ENCODE results near the gene CELF2. TPM values are rescaled to one million over a fixed set of nuclear protein-coding genes. Genes with fewer than 3 reads are reported as not detected.

CELF2 gene
- total and polyA plus RNA-seq, 2 experiments from 2014 or later, result 16.6 to 26.9 TPM

DNA sequence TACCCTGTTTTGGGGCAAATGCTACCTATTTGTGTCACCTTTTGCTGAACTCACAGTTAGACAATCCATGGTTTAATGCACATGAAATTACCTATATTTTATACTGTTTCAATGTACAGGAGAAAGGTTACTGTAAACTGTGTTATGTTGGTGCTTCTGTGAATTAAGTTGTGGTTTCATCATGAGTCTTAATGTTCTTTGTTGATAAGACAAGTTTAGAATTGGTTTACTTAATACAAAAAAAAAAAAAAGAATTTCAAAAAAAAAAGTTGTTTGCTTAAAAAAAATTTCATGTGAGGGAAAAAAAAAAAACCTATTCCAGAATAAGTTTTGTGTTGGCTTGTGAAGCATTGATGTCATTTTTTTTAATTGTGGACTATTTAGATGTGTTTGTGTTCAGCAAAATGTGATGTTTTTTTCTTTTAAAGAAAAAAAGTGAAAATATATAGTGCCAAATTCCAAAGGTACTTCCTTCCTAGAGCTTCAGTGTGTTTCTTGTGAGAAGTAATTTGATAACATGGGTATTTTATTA lies 313.4 kb downstream of the CELF2 start:
- DNase-seq (ENCODE audit: low spot score), result no peak

DNA sequence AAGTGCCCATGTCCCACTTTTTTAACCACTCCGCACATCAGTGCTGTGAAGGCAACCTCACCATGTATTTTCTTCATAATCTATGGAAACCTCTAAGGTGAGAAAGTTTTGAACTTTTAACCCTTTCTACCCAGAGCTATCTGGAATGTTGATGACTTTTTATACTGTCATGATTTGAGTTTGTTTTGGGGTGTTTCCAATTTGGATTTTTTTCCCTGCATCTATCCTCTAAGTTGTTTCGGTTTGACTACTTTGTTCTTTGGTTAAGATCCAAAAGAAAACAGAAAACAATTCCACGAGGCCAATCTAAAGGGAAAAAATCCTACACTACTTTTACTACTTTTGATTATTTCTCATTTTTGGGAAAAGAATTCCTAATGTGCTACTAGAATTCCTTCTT lies 314.1 kb downstream of the CELF2 start:
- H3K4me2 ChIP-seq, result no peak overlapping the region
- H4K20me1 ChIP-seq (ENCODE audit: insufficient read depth, poor library complexity, severe bottlenecking), result no peaks in the 10 kb centered on the region
- H3K36me3 ChIP-seq (replicated peaks; ENCODE audit: insufficient read depth, low read depth), result no peaks in the 10 kb centered on the region
- H3K9me3 ChIP-seq (ENCODE audit: low read depth), result no peaks in the 10 kb centered on the region
- H3K27ac ChIP-seq, result no peak overlapping the region
- no peak overlapping the region for H2AFZ ChIP-seq
- H3K27me3 ChIP-seq, result no peaks in the 10 kb centered on the region
- H3K79me2 ChIP-seq, result no peaks in the 10 kb centered on the region
- H3K4me3 ChIP-seq, result no peak overlapping the region
- TF ChIP-seq EZH2 (IDR thresholded peaks at IDR 0.05; ENCODE audit: borderline replicate concordance) (no peak), EZH2phosphoT487 (IDR thresholded peaks at IDR 0.05; ENCODE audit: low read depth, severe bottlenecking, unreplicated experiment) (no peak), CTCF (IDR thresholded peaks at IDR 0.05; ENCODE audit: poor library complexity) (no peak)
- H3K4me1 ChIP-seq (ENCODE audit: insufficient read depth), result no peaks in the 10 kb centered on the region
- 87% methylated on average over 3 of the region's 3 CpGs for WGBS (ENCODE audit: low lambda C conversion rate, missing lambda C conversion rate)
- DNase-seq (ENCODE audit: low spot score), result no peak
- no peaks in the 10 kb centered on the region for H3K9me2 ChIP-seq (replicated peaks; ENCODE audit: insufficient read depth)

More for the DNA sequence above, 313.4 kb downstream of the CELF2 start:
- Histone ChIP-seq H4K20me1 (ENCODE audit: insufficient read depth, poor library complexity, severe bottlenecking) (no peaks in the 10 kb centered on the region), H3K4me2 (no peak overlapping the region), H3K9me3 (ENCODE audit: low read depth) (no peaks in the 10 kb centered on the region), H3K4me3 (no peak overlapping the region), H3K9me2 (replicated peaks; ENCODE audit: insufficient read depth) (no peaks in the 10 kb centered on the region), H3K36me3 (replicated peaks; ENCODE audit: insufficient read depth, low read depth) (no peaks in the 10 kb centered on the region), H3K4me1 (ENCODE audit: insufficient read depth) (no peaks in the 10 kb centered on the region), H2AFZ (no peak overlapping the region), H3K27ac (no peak overlapping the region), H3K79me2 (no peaks in the 10 kb centered on the region), H3K27me3 (no peaks in the 10 kb centered on the region)
- TF ChIP-seq EZH2phosphoT487 (IDR thresholded peaks at IDR 0.05; ENCODE audit: low read depth, severe bottlenecking, unreplicated experiment) (no peak), EZH2 (IDR thresholded peaks at IDR 0.05; ENCODE audit: borderline replicate concordance) (no peak), CTCF (IDR thresholded peaks at IDR 0.05; ENCODE audit: poor library complexity) (no peak)

DNA sequence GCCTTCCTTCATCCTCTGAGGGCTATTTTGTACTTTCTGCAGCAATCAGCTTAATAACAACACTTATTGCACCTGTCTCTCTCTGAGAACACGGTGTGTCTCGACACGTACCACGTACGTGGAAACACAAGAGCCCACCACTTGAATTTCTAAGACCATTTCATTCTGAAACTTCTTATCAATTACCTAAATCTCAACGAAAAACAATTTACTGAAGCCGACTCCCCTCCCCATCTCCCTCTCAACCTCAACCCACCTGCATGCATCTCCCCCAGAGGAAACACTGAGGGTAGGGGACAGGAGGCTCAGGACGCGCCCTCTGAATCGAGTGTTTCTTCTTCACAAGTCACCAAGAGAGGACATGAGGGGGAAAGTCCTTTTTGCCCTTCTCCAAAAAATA lies 315.2 kb downstream of the CELF2 start:
- DNase-seq (ENCODE audit: low spot score), result no peak

More for the DNA sequence above, 315.2 kb downstream of the CELF2 start:
- no peaks in the 10 kb centered on the region for H3K36me3 ChIP-seq (replicated peaks; ENCODE audit: insufficient read depth, low read depth)
- H4K20me1 ChIP-seq (ENCODE audit: insufficient read depth, poor library complexity, severe bottlenecking), result no peaks in the 10 kb centered on the region
- no peak overlapping the region for H3K4me2 ChIP-seq
- TF ChIP-seq EZH2 (IDR thresholded peaks at IDR 0.05; ENCODE audit: borderline replicate concordance) (no peak), CTCF (IDR thresholded peaks at IDR 0.05; ENCODE audit: poor library complexity) (no peak), EZH2phosphoT487 (IDR thresholded peaks at IDR 0.05; ENCODE audit: low read depth, severe bottlenecking, unreplicated experiment) (no peak)
- H2AFZ ChIP-seq, result no peak overlapping the region
- H3K79me2 ChIP-seq, result no peaks in the 10 kb centered on the region
- 94% methylated on average over 10 of the region's 10 CpGs for WGBS (ENCODE audit: low lambda C conversion rate, missing lambda C conversion rate)
- no peaks in the 10 kb centered on the region for H3K4me1 ChIP-seq (ENCODE audit: insufficient read depth)
- H3K27me3 ChIP-seq, result no peaks in the 10 kb centered on the region
- H3K27ac ChIP-seq, result no peak overlapping the region
- H3K9me2 ChIP-seq (replicated peaks; ENCODE audit: insufficient read depth), result no peaks in the 10 kb centered on the region
- H3K9me3 ChIP-seq (ENCODE audit: low read depth), result no peaks in the 10 kb centered on the region
- H3K4me3 ChIP-seq, result no peak overlapping the region

Data from hepatocyte (in vitro differentiated cells).